Neural cell (in vitro differentiated cells): Measurements from ENCODE around the gene CYP3A5.

ENCODE experiments used
- EZH2 ChIP-seq: fragments of 200-600, 300-800 bp; shearing (Covaris generic), sonication (generic); IDR thresholded peaks from 2 replicates; pipeline ENCODE4 v1.6.1; 2014; ENCODE audit warnings: antibody characterized with exemption, low read length, borderline replicate concordance, mild to moderate bottlenecking; ENCODE audit not compliant: insufficient read depth, poor library complexity, severe bottlenecking
- TF ChIP-seq, protein P1 (sequence below): fragments of 450-650 bp; IDR thresholded peaks from 2 replicates; pipeline ENCODE4 v1.5.1; 2014; ENCODE audit warnings: antibody characterized with exemption, mild to moderate bottlenecking, moderate library complexity; ENCODE audit not compliant: poor library complexity, severe bottlenecking

DNA sequence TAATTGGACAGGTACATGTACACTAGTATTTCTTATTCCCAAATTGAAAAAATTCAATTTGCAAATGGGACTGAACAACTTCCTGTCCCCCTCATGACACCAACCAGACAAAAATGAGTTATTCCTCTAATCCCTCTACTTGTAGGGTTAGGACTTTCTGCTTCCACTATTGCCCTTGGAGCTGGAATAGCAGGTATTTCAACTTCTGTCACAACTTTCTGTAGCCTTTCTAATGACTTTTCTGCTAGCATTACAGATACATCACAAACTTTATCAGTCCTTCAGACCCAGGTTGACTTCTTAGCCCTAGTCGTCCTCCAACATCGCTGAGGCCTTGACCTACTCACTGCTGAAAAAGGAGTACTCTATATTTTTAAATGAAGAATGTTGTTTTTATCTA lies 48.8 kb upstream of the CYP3A5 start:
- TF ChIP-seq, protein P1, sequence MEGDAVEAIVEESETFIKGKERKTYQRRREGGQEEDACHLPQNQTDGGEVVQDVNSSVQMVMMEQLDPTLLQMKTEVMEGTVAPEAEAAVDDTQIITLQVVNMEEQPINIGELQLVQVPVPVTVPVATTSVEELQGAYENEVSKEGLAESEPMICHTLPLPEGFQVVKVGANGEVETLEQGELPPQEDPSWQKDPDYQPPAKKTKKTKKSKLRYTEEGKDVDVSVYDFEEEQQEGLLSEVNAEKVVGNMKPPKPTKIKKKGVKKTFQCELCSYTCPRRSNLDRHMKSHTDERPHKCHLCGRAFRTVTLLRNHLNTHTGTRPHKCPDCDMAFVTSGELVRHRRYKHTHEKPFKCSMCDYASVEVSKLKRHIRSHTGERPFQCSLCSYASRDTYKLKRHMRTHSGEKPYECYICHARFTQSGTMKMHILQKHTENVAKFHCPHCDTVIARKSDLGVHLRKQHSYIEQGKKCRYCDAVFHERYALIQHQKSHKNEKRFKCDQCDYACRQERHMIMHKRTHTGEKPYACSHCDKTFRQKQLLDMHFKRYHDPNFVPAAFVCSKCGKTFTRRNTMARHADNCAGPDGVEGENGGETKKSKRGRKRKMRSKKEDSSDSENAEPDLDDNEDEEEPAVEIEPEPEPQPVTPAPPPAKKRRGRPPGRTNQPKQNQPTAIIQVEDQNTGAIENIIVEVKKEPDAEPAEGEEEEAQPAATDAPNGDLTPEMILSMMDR: no peak
- no peak for TF ChIP-seq EZH2
